Astrocyte (in vitro differentiated cells and primary cell): ENCODE measurements around the gene PBLD.

Experiments
- EZH2 ChIP-seq: IDR thresholded peaks from 2 replicates; pipeline ENCODE4 v1.6.1; 2012; ENCODE audit warnings: mild to moderate bottlenecking, low read length, inconsistent platforms; ENCODE audit not compliant: insufficient read depth
- TF ChIP-seq, protein P1 (sequence below): IDR thresholded peaks from 2 replicates; pipeline ENCODE4 v1.5.1; 2011; ENCODE audit warnings: low read depth, mild to moderate bottlenecking, inconsistent platforms, low read length, moderate library complexity; ENCODE audit not compliant: insufficient read depth

DNA sequence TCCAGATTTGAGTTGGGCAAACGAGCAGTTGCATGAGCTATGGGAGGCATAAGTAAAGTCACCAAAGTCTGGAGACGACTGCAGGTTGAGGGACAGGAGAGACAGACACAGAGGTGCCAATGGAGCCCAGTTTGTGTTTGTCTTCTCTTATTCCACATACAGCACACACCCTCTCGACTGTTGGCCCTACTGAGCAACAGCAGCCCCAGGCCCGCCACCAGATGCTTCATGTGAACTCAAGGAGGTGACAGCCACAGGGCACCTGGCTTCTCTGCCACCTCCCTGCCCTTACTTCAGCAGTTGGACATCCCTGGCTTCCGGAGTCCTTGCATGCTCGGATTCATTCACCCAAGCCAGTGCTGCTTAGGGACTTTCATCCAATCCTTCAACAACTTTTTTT lies 94.4 kb downstream of the PBLD start:
- TF ChIP-seq, protein P1, sequence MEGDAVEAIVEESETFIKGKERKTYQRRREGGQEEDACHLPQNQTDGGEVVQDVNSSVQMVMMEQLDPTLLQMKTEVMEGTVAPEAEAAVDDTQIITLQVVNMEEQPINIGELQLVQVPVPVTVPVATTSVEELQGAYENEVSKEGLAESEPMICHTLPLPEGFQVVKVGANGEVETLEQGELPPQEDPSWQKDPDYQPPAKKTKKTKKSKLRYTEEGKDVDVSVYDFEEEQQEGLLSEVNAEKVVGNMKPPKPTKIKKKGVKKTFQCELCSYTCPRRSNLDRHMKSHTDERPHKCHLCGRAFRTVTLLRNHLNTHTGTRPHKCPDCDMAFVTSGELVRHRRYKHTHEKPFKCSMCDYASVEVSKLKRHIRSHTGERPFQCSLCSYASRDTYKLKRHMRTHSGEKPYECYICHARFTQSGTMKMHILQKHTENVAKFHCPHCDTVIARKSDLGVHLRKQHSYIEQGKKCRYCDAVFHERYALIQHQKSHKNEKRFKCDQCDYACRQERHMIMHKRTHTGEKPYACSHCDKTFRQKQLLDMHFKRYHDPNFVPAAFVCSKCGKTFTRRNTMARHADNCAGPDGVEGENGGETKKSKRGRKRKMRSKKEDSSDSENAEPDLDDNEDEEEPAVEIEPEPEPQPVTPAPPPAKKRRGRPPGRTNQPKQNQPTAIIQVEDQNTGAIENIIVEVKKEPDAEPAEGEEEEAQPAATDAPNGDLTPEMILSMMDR, result no peak
- TF ChIP-seq EZH2, result no peak
